ENCODE results near the gene GTPBP6.

- TF ChIP-seq EZH2 (IDR thresholded peaks at IDR 0.05; ENCODE audit: borderline replicate concordance, low read length) (no peak), CTCF (IDR thresholded peaks at IDR 0.05; ENCODE audit: low read length) (no peak)
These were observed 7.2 kb downstream of the GTPBP6 start for GRCh38 chrX:311156-312129.

Data from OCI-LY1 (cell line).